Prostate gland (tissue), 1 donor: ENCODE results near the gene SOX10.

Experiments
- POLR2A ChIP-seq: fragments of 450-650 bp; IDR thresholded peaks from one replicate; pipeline ENCODE4 v1.6.1; 2016; ENCODE audit warnings: antibody characterized with exemption, mild to moderate bottlenecking
- POLR2AphosphoS5 ChIP-seq: sonication (generic); formaldehyde crosslinking; IDR thresholded peaks from one replicate; pipeline ENCODE4 v1.6.1; 2017; ENCODE audit warnings: antibody characterized with exemption

DNA sequence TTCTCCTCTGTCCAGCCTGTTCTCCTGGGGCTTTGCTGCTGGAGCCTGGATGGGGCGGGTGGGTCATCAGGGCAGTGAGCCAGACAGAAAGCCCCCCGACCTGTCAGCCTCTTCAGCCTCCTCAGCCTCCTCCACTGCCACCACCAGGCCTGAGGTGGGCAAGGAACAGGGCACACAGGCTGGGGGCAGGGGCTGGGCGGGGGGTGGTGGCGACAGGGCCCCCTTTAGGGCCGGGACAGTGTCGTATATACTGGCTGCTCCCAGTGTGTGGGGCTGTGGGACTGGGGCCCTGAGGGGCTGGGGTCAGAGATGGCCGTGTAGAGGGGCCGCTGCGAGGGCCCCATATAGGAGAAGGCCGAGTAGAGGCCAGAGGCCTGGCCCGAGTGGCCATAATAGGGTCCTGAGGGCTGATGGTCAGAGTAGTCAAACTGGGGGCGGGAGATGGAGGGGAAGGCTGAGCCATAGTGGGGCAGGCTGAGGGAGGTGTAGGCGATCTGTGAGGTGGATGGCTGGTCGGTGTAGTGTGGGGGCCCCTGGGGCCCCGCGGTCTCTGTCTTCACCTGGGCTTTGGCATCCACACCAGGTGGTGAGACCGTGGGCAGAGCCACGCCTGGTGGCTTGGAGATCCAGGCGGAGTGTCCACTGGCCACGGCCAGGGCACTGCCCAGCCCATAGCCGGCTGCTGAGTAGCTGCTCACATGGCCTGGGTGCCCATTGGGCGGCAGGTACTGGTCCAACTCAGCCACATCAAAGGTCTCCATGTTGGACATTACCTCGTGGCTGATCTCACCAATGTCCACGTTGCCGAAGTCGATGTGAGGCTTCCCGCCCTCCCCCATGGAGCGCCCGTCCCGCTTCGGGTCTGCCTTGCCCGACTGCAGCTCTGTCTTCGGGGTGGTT, 10.8 kb downstream of the SOX10 start:
- no peak for TF ChIP-seq POLR2AphosphoS5
- TF ChIP-seq POLR2A, result no peak
